Adrenal gland (tissue), 12 donors: ENCODE measurements around the gene CBL. TPM values are rescaled to one million over a fixed set of nuclear protein-coding genes. Genes with fewer than 3 reads are reported as not detected.

Experiments
- DNase-seq, 7 donors: peaks; one replicate each; pipeline ENCODE4 v3.0.0-alpha.2; 2019 to 2020
- H3K27ac ChIP-seq, 5 donors: fragments of 200-600 bp; sonication (generic) in 4 of 5; 1 replicate in 3 of 5; 2 replicates in 2 of 5; pipeline versions ENCODE4 v1.5.1 to v1.8.0; 2016 to 2020; ENCODE audit warnings: mild to moderate bottlenecking in 1 of 5
- H3K27me3 ChIP-seq: fragments of 200-600 bp; 2 replicates; pipeline ENCODE4 v1.8.0; 2021
- H3K36me3 ChIP-seq, 2 donors: fragments of 200-600 bp; replicated peaks in 1 of 2; 1 replicate in 1 of 2; 2 replicates in 1 of 2; pipeline versions ENCODE4 v1.5.1 to v1.8.0; 2018 to 2022
- H3K4me1 ChIP-seq, 2 donors: fragments of 200-600 bp; replicated peaks in 1 of 2; 1 replicate in 1 of 2; 2 replicates in 1 of 2; pipeline versions ENCODE4 v1.5.1 to v1.8.0; 2018 to 2021
- H3K4me3 ChIP-seq, 4 donors: fragments of 200-600 bp; sonication (generic) in 3 of 4; one replicate each; pipeline ENCODE4 v1.5.1; 2016 to 2018
- H3K9me3 ChIP-seq, 3 donors: fragments of 200-600 bp; sonication (generic) in 1 of 3; replicated peaks in 1 of 3; 1 replicate in 2 of 3; 2 replicates in 1 of 3; pipeline versions ENCODE4 v1.5.1 to v1.8.0; 2016 to 2021
- CTCF ChIP-seq, 6 experiments: fragments of 450-650 bp in 4 of 6; fragments of 200-600 bp in 2 of 6; sonication (generic) in 1 of 6; IDR thresholded peaks; 1 replicate in 5 of 6; 2 replicates in 1 of 6; pipeline versions ENCODE4 v1.5.1 to v1.8.0; 2016 to 2021; ENCODE audit warnings: antibody characterized with exemption in 6 of 6, mild to moderate bottlenecking in 2 of 6, moderate library complexity in 1 of 6
- POLR2A ChIP-seq, 2 donors: fragments of 450-650 bp; IDR thresholded peaks; one replicate each; pipeline ENCODE4 v1.6.1; 2017; ENCODE audit warnings: antibody characterized with exemption in 2 of 2, mild to moderate bottlenecking in 2 of 2, moderate library complexity in 1 of 2
- WGBS, 4 donors: extraction: QIAGEN DNeasy Blood & Tissue Kit in 2 of 4; methylation state at CpG; one replicate each; pipeline versions ENCODE4 v1.1.5 to v1.1.7; 2013 to 2017; 5-methylcytosine and 5-hydroxymethylcytosine counted together
- intact Hi-C, 2 donors: fragments of 100-400 bp; cut with DNase I; formaldehyde crosslinking; loops; one replicate each; pipeline versions ENCODE4 v1.14.1 to v1.15.0; 2022 to 2023
- polyA plus RNA-seq, 3 donors: library from polyadenylated mRNA; stranded (reverse); fragments of 200-250 nt in 2 of 3; fragments of 350-450 nt in 1 of 3; fragmentation: Illumina TruSeq in 1 of 3; extraction: RNeasy Lipid Tissue Mini Kit (QIAGEN cat#74804) in 1 of 3; gene quantifications; one replicate each; pipeline ENCODE4 v1.2.3, GENCODE V29; 2013 to 2014
- total RNA-seq, 9 donors: library from RNA; depleted of rRNA in 4 of 9; stranded (reverse); fragments of >200 nt in 4 of 9; fragments of 120-200 nt in 1 of 9; fragmentation: NEBNext Ultra II Directional in 1 of 9; extraction: Animal tissue kit (Norgen Biotek cat#: 25700) in 1 of 9; gene quantifications; one replicate each; pipeline versions ENCODE4 v1.1.0 to v1.2.4, GENCODE V29; 2013 to 2023
- donor health status: healthy with polysubstance abuse.
- donor health status: Bipolar disorder and iron deficiency.
- donor health status: DM: yes; HTN: yes; CAD: no.
- donor health status: DM: no; HTN: no; CAD: no.
- donor health status: DM: no; HTN: no; CAD: no.
- donor health status: DM: yes; HTN: yes; CAD: no.

The CBL gene
- total and polyA plus RNA-seq, 12 donors: 4.9 to 21.9 (median 13.5) TPM

- intact Hi-C loops: no loop called here
- DNase-seq: no peak
- Histone ChIP-seq H3K36me3 (peaks cover 0 to 25% of the 10 kb centered on the region in 2 donors), H3K4me3 (no peak overlapping the region), H3K27ac (no peak overlapping the region), H3K27me3 (no peaks in the 10 kb centered on the region), H3K9me3 (peaks cover 0 to 5% (median 0%) of the 10 kb centered on the region in 3 donors), H3K4me1 (no peaks in the 10 kb centered on the region)
- TF ChIP-seq POLR2A (IDR thresholded peaks at IDR 0.05) (no peak), CTCF (IDR thresholded peaks at IDR 0.05) (no peak)
- WGBS, 4 donors: 86 to 98% (median 97%) methylated on average over 2 to 3 of the region's 3 CpGs
These were observed 82.1 kb downstream of the CBL start for GRCh38 chr11:119288219-119288618.

- intact Hi-C loops: no loop called here
- TF ChIP-seq POLR2A (IDR thresholded peaks at IDR 0.05) (no peak), CTCF (IDR thresholded peaks at IDR 0.05) (no peak)
- no peak overlapping the region for H3K4me3 ChIP-seq
- peaks cover 0 to 18% of the 10 kb centered on the region in 2 donors for H3K36me3 ChIP-seq
- H3K27me3 ChIP-seq: no peaks in the 10 kb centered on the region
- WGBS, 4 donors: 97 to 98% (median 98%) methylated on average over 9 to 10 of the region's 10 CpGs
- H3K9me3 ChIP-seq: peaks cover 0 to 5% (median 0%) of the 10 kb centered on the region in 3 donors
- H3K27ac ChIP-seq: no peak overlapping the region
- no peaks in the 10 kb centered on the region for H3K4me1 ChIP-seq
- no peak for DNase-seq
These were observed 84.9 kb downstream of the CBL start for GRCh38 chr11:119290894-119291497.

- 96 to 98% (median 97%) methylated on average over 3 of the region's 3 CpGs for WGBS, 4 donors
- no peak overlapping the region for H3K4me3 ChIP-seq
- peaks cover 0 to 22% of the 10 kb centered on the region in 2 donors for H3K36me3 ChIP-seq
- no peaks in the 10 kb centered on the region for H3K4me1 ChIP-seq
- intact Hi-C loops: no loop called here
- no peaks in the 10 kb centered on the region for H3K27me3 ChIP-seq
- no peak overlapping the region for H3K27ac ChIP-seq
- no peak for DNase-seq
- peaks cover 0 to 5% (median 0%) of the 10 kb centered on the region in 3 donors for H3K9me3 ChIP-seq
- no peak for TF ChIP-seq CTCF (IDR thresholded peaks at IDR 0.05)
- TF ChIP-seq POLR2A (IDR thresholded peaks at IDR 0.05): no peak
These were observed 87.3 kb downstream of the CBL start for GRCh38 chr11:119293461-119293860.

- TF ChIP-seq POLR2A (IDR thresholded peaks at IDR 0.05) (no peak), CTCF (IDR thresholded peaks at IDR 0.05) (no peak)
- DNase-seq: no peak
- no peaks in the 10 kb centered on the region for H3K27me3 ChIP-seq
- no peak overlapping the region for H3K4me3 ChIP-seq
- no peak overlapping the region for H3K27ac ChIP-seq
- peaks cover 0 to 5% (median 0%) of the 10 kb centered on the region in 3 donors for H3K9me3 ChIP-seq
- peaks cover 0 to 39% of the 10 kb centered on the region in 2 donors for H3K36me3 ChIP-seq
- intact Hi-C loops: no loop called here
- no peaks in the 10 kb centered on the region for H3K4me1 ChIP-seq
- 59 to 72% (median 68%) methylated on average over 3 of the region's 3 CpGs for WGBS, 4 donors
These were observed 89.0 kb downstream of the CBL start for GRCh38 chr11:119295178-119295577.
